GM06990 (cell line): ENCODE measurements around the gene FOXN1.
"Not testable (repeated sequence)": the region's sequence is repeated elsewhere in the genome, so short reads cannot be mapped to it uniquely, and the experiment has no call there.

Source experiments
- DNase-seq: peaks from one replicate; pipeline ENCODE4 v3.0.0-alpha.2; 2011; ENCODE audit not compliant: insufficient read length; ENCODE audit errors: extremely low read depth
- H3K27me3 ChIP-seq: replicated peaks from 2 replicates; pipeline ENCODE4 v1.6.0; 2011; ENCODE audit warnings: low read length; ENCODE audit not compliant: control insufficient read depth, insufficient read depth
- H3K36me3 ChIP-seq: 2 replicates; pipeline ENCODE4 v1.5.1; 2011; ENCODE audit warnings: low read length; ENCODE audit not compliant: control insufficient read depth, insufficient read depth
- H3K4me3 ChIP-seq: replicated peaks from 2 replicates; pipeline ENCODE4 v1.5.1; 2011; ENCODE audit warnings: low read depth, mild to moderate bottlenecking, control low read depth, low read length
- CTCF ChIP-seq: IDR thresholded peaks from 2 replicates; pipeline ENCODE4 v1.5.1; 2011; ENCODE audit warnings: low read length, control low read depth, mild to moderate bottlenecking, inconsistent platforms; ENCODE audit not compliant: insufficient read depth, poor library complexity, severe bottlenecking

Gene FOXN1

DNA sequence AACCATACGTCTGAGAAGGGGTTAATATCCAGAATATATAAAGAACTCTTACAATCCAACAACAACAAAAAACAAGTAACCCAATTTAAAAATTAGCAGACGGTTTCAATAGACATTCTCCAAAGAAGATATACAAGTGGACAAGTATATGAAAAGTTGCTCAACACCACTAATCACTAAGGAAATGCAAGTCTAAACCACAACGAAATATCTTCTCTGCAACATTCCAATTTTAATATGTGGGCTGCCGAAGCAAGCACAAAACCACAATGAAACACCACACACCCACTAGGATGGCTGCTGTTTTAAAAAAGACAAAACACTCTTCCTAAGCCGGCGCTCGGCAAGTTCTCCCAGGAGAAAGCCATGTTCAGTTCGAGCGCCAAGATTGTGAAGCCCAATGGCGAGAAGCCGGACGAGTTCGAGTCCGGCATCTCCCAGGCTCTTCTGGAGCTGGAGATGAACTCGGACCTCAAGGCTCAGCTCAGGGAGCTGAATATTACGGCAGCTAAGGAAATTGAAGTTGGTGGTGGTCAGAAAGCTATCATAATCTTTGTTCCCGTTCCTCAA is 38.6 kb upstream of the FOXN1 start:
- no peaks in the 10 kb centered on the region for H3K27me3 ChIP-seq
- no peak for TF ChIP-seq CTCF
- no peak for DNase-seq
- H3K36me3 ChIP-seq = no peaks in the 10 kb centered on the region
- H3K4me3 ChIP-seq = no peak overlapping the region

DNA sequence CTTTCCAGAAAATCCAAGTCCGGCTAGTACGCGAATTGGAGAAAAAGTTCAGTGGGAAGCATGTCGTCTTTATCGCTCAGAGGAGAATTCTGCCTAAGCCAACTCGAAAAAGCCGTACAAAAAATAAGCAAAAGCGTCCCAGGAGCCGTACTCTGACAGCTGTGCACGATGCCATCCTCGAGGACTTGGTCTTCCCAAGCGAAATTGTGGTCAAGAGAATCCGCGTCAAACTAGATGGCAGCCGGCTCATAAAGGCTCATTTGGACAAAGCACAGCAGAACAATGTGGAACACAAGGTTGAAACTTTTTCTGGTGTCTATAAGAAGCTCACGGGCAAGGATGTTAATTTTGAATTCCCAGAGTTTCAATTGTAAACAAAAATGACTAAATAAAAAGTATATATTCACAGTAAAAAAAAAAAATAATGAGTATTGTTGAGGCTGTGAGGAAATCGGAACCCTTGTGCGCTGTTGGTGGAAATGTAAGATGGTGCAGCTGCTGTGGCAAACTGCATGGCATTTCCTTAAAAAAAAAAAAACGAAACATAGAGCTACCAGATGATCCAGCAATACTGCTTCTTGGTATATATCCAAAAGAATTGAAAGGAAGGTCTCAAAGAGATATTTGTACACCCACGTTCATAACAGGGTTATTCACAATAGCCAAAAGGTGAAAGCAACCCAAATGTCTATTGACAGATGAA is 38.0 kb upstream of the FOXN1 start:
- H3K36me3 ChIP-seq, H3K27me3 ChIP-seq, H3K4me3 ChIP-seq, DNase-seq: not testable (repeated sequence)

- no peaks in the 10 kb centered on the region for H3K36me3 ChIP-seq
- no peak for TF ChIP-seq CTCF
- H3K27me3 ChIP-seq = no peaks in the 10 kb centered on the region
- no peak for DNase-seq
- no peak overlapping the region for H3K4me3 ChIP-seq
Observed at GRCh38 chr17:28468781-28469180, 37.4 kb upstream of the FOXN1 start.

- no peaks in the 10 kb centered on the region for H3K36me3 ChIP-seq
- TF ChIP-seq CTCF = no peak
- no peak for DNase-seq
- H3K4me3 ChIP-seq = no peak overlapping the region
- no peaks in the 10 kb centered on the region for H3K27me3 ChIP-seq
Observed at GRCh38 chr17:28469376-28469775, 36.8 kb upstream of the FOXN1 start.

GRCh38 chr17:28470266-28470913 is 35.8 kb upstream of the FOXN1 start:
- no peaks in the 10 kb centered on the region for H3K27me3 ChIP-seq
- no peaks in the 10 kb centered on the region for H3K36me3 ChIP-seq
- DNase-seq = no peak
- no peak overlapping the region for H3K4me3 ChIP-seq
- no peak for TF ChIP-seq CTCF

DNA sequence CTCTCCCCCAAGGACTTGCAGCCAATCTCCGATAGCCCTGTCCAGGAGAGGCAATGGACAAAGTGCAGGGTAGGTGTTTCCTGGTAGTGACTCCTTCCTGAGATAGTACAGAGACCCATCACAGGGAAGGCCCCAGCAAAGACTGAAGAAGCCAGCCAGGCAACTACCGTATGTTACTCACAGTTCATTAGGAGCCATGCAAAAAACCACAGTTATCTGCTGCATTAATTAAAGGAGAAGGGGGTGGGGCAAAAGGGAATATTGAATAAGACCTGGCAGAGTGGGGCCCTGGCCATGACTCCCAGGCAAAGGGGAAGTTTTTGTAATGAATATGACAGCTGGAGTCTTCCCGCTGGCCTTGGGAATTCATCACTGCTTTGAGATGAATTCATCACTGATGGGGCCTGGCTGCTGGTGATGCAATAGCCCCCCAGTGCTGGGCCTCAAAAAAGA is 35.2 kb upstream of the FOXN1 start:
- TF ChIP-seq CTCF = no peak
- no peak for DNase-seq
- no peaks in the 10 kb centered on the region for H3K27me3 ChIP-seq
- no peak overlapping the region for H3K4me3 ChIP-seq
- no peaks in the 10 kb centered on the region for H3K36me3 ChIP-seq
